ENCODE data around the gene HAND1.
"Not testable (repeated sequence)": the region's sequence is repeated elsewhere in the genome, so short reads cannot be mapped to it uniquely, and the experiment has no call there.

The HAND1 gene

GRCh38 chr5:154478224-154478565, at the start of gene HAND1:
TSS of gene HAND1 (minus strand) at chr5:154478227. CDS start at chr5:154478008, 219 bp downstream.
- DNase-seq (ENCODE audit: low spot score) = no peak

GRCh38 chr5:154526231-154527226, 48.5 kb upstream of the HAND1 start:
- DNase-seq (ENCODE audit: low spot score) = no peak

GRCh38 chr5:154524859-154525258, 46.8 kb upstream of the HAND1 start:
- DNase-seq (ENCODE audit: low spot score) = no peak

GRCh38 chr5:154524181-154524580, 46.2 kb upstream of the HAND1 start:
- no peak for DNase-seq (ENCODE audit: low spot score)

GRCh38 chr5:154523709-154524108, 45.7 kb upstream of the HAND1 start:
- DNase-seq (ENCODE audit: low spot score) = no peak

GRCh38 chr5:154523104-154523503, 45.1 kb upstream of the HAND1 start:
- DNase-seq (ENCODE audit: low spot score) = no peak

- no peak for DNase-seq (ENCODE audit: low spot score)
These were observed 44.3 kb upstream of the HAND1 start for GRCh38 chr5:154522284-154522683.

- DNase-seq (ENCODE audit: low spot score) = no peak
These were observed 43.7 kb upstream of the HAND1 start for GRCh38 chr5:154521756-154522155.

- DNase-seq (ENCODE audit: low spot score) = no peak
These were observed 42.9 kb upstream of the HAND1 start for GRCh38 chr5:154520861-154521453.

GRCh38 chr5:154519359-154519758, 41.3 kb upstream of the HAND1 start:
- no peak for DNase-seq (ENCODE audit: low spot score)

GRCh38 chr5:154518438-154518867, 40.4 kb upstream of the HAND1 start:
- DNase-seq (ENCODE audit: low spot score) = no peak

GRCh38 chr5:154517810-154518437, 39.9 kb upstream of the HAND1 start:
- no peak for DNase-seq (ENCODE audit: low spot score)

GRCh38 chr5:154517181-154517580, 39.2 kb upstream of the HAND1 start:
- DNase-seq (ENCODE audit: low spot score) = no peak

GRCh38 chr5:154516475-154516874, 38.4 kb upstream of the HAND1 start:
- no peak for DNase-seq (ENCODE audit: low spot score)

- not testable (repeated sequence) for DNase-seq (ENCODE audit: low spot score)
These were observed 37.5 kb upstream of the HAND1 start for GRCh38 chr5:154515488-154515887.

GRCh38 chr5:154514331-154514730, 36.3 kb upstream of the HAND1 start:
- DNase-seq (ENCODE audit: low spot score) = no peak

GRCh38 chr5:154513669-154514084, 35.6 kb upstream of the HAND1 start:
- no peak for DNase-seq (ENCODE audit: low spot score)

- DNase-seq (ENCODE audit: low spot score) = no peak
These were observed 34.0 kb upstream of the HAND1 start for GRCh38 chr5:154511984-154512383.

GRCh38 chr5:154509784-154510555, 31.9 kb upstream of the HAND1 start:
- no peak for DNase-seq (ENCODE audit: low spot score)

- no peak for DNase-seq (ENCODE audit: low spot score)
These were observed 30.1 kb upstream of the HAND1 start for GRCh38 chr5:154508114-154508513.

- no peak for DNase-seq (ENCODE audit: low spot score)
These were observed 28.7 kb upstream of the HAND1 start for GRCh38 chr5:154506716-154507080.

GRCh38 chr5:154506049-154506715, 28.2 kb upstream of the HAND1 start:
- no peak for DNase-seq (ENCODE audit: low spot score)

All from CD4-positive, alpha-beta T cell treated with Interleukin-2 at 100 ng/mL for 4 hours (primary cell).